Stimulated activated CD8-positive, alpha-beta memory T cell treated with anti-CD3 and anti-CD28 coated beads, Interleukin-2, amount 100 ng/mL, for 48 hours (primary cell): ENCODE data around the gene MRPL40.

ENCODE experiments used
- DNase-seq, 2 donors: peaks; one replicate each; pipeline ENCODE4 v3.0.0-alpha.2; 2020; ENCODE audit warnings: low read depth in 2 of 2

Gene MRPL40

DNA sequence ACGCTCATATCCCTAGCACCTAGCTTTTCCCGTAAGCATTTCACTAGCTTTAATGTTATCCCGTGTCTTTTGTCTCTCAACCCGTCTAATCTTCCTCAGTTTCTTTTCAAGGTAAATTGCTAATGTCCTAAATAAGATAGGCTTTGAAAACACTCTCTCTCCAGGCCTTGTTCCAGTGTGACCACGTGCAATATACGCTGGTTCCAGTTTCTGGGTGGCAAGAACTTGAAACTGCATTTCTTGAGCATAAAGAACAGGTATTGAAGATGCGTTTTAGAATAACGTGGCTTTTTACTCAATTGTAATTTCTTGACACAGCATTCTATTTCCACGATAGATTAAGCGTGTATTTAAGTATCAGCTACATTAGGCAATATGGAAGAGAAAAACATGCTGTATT, 48.4 kb downstream of the MRPL40 start:
- DNase-seq = no peak

DNA sequence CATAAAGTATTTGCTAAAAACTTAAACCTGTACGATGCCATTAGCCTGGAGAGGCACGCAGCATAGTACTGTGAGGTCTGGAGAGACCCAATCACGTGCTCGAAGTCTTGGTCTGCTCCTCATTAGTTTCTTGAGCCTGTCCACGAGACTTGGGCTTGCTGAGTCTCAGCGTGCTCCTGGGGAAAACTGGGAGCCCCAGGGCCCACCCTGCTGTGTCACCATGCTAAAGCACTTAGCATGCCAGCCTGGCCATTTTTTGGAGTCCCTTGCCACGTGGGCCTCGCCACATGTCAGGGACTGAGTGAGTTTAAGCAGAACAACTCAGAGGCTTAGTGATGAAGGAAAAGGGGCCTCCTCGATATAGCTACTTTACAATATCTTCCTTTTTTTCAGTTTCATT, 50.0 kb downstream of the MRPL40 start:
- DNase-seq = no peak

DNA sequence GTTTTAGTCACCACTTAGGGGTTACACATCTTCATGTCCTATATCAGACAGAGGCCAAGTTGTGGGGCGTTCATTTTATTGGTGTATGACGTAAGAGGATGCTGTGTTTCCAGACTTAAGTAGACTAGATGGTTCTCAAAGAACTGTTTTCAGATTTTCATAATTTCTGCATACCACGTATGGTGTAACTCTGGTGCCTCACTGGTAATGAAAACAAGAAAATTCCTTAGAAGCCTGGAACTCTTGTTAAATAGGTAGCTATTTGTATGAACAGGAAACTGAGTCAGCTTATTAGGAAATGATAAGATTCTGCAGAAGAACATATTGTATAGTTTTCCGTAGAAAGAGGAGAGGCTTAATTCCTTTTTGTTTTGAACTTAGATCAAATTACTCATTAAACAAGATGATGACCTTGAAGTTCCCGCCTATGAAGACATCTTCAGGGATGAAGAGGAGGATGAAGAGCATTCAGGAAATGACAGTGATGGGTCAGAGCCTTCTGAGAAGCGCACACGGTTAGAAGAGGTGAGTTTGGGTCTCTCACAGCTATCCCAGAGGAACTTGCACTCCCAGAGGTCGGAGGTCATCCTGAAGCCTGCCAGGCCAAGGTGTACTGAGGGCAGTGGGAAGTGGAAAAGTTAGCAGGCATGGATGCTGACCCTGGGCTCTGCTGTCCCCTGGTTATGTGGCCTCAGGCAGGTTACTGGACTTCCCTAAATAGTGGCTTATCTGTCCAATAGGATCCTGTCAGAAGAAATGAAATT, 51.3 kb downstream of the MRPL40 start:
- DNase-seq = no peak
